Heart right ventricle (tissue), 16 donors: ENCODE results near the gene HACE1. TPM values are rescaled to one million over a fixed set of nuclear protein-coding genes. Genes with fewer than 3 reads are reported as not detected.
"Not testable (repeated sequence)": the region's sequence is repeated elsewhere in the genome, so short reads cannot be mapped to it uniquely, and the experiment has no call there.

Experiments used
- ATAC-seq, 8 donors: fragments of 200-7000 bp; cut with Tn5 transposase; one replicate each; pipeline ENCODE4 v1.9.1; 2020; ENCODE audit warnings: mild to moderate bottlenecking in 8 of 8, moderate library complexity in 8 of 8, moderate number of reproducible peaks in 1 of 8
- DNase-seq, 2 donors: peaks; one replicate each; pipeline ENCODE4 v3.0.0-alpha.2; 2020
- H3K27ac ChIP-seq, 10 donors: fragments of 200-600 bp; sonication (generic) in 2 of 10; one replicate each; pipeline versions ENCODE4 v1.5.0 to v1.8.0; 2020 to 2022; ENCODE audit warnings: mild to moderate bottlenecking in 3 of 10
- H3K27me3 ChIP-seq, 7 donors: fragments of 200-600 bp; one replicate each; pipeline ENCODE4 v1.8.0; 2021 to 2022; ENCODE audit warnings: mild to moderate bottlenecking in 2 of 7
- H3K36me3 ChIP-seq, 9 donors: fragments of 200-600 bp; sonication (generic) in 1 of 9; one replicate each; pipeline versions ENCODE4 v1.5.0 to v1.8.0; 2020 to 2022; ENCODE audit warnings: mild to moderate bottlenecking in 2 of 9
- H3K4me1 ChIP-seq, 9 donors: fragments of 200-600 bp; sonication (generic) in 1 of 9; one replicate each; pipeline versions ENCODE4 v1.5.0 to v1.8.0; 2020 to 2022; ENCODE audit warnings: mild to moderate bottlenecking in 4 of 9
- H3K4me3 ChIP-seq, 10 donors: fragments of 200-600 bp; sonication (generic) in 2 of 10; one replicate each; pipeline versions ENCODE4 v1.5.0 to v1.8.0; 2020 to 2022; ENCODE audit warnings: mild to moderate bottlenecking in 7 of 10, moderate library complexity in 2 of 10
- H3K9me3 ChIP-seq, 11 donors: fragments of 200-600 bp in 10 of 11; sonication (generic) in 2 of 11; one replicate each; pipeline versions ENCODE4 v1.5.0 to v1.8.0; 2013 to 2022; ENCODE audit warnings: mild to moderate bottlenecking in 2 of 11, control low read depth in 1 of 11, moderate library complexity in 1 of 11
- CTCF ChIP-seq, 9 donors: fragments of 200-600 bp; sonication (generic) in 2 of 9; IDR thresholded peaks; one replicate each; pipeline versions ENCODE4 v1.5.0 to v1.8.0; 2021 to 2022; ENCODE audit warnings: antibody characterized with exemption in 9 of 9, mild to moderate bottlenecking in 5 of 9, moderate library complexity in 1 of 9
- WGBS, 2 donors: extraction: QIAGEN DNeasy Blood & Tissue Kit; methylation state at CpG; one replicate each; pipeline ENCODE4 v1.1.7; 2013; ENCODE audit warnings: inconsistent platforms in 1 of 2; 5-methylcytosine and 5-hydroxymethylcytosine counted together
- intact Hi-C, 10 donors: fragments of 100-400 bp; cut with DNase I; formaldehyde crosslinking; loops; one replicate each; pipeline versions ENCODE4 v1.11.1 to v1.14.2; 2022
- polyA plus RNA-seq, 2 donors: library from polyadenylated mRNA; stranded (reverse); fragments of 200-250 nt; gene quantifications; one replicate each; pipeline ENCODE4 v1.2.3, GENCODE V29; 2013
- total RNA-seq, 10 donors: library from RNA; stranded (reverse); fragmentation: NEBNext Ultra II Directional in 3 of 10; extraction: Animal tissue kit (Norgen Biotek cat#: 25700) in 3 of 10; gene quantifications; one replicate each; pipeline versions ENCODE4 v1.2.1 to v1.2.4, GENCODE V29; 2021 to 2023
- donor health status: Arrhythmogenic right ventricular cardiomyopathy.
- donor health status: ischemic (EF 13 %, LVEDD 7.1; RV severe dilation, severe dysfunction).
- donor health status: healthy with polysubstance abuse.
- donor health status: DM: no; HTN: yes; CAD: no.
- donor health status: DM: no; HTN: no; CAD: no.
- donor health status: ischemic (EF 25% LVEDD 6.9; RV normal size, moderate dysfunction).
- donor health status: ischemic (EF 25% LVEDD 5.7; RV mildly dilated, moderate dysfunction).
- donor health status: healthy.
- donor health status: DM: yes; HTN: yes; CAD: no.
- donor health status: Ischemic cardiomyopathy.
- donor health status: ischemic (EF 35%, LVEDD 5.7; RV mildly dilated, moderate dysfunction).
- donor health status: nonischemic (EF 11% LVEDD 7.7; RV severe dilation, severe dysfunction).
- donor health status: DM: yes; HTN: yes; CAD: no.
- donor health status: PGD.
- donor health status: ischemic (EF 29% LVEDD 5.4; RV normal size, mild dysfunction).
- donor health status: nonischemic (EF 23%, LVEDD 6.1; RV moderate dilation, normal function).

Gene HACE1
- total and polyA plus RNA-seq, 12 donors = 3.7 to 9.5 (median 7.1) TPM

- H3K9me3 ChIP-seq = no peaks in the 10 kb centered on the region
- no peaks in the 10 kb centered on the region for H3K36me3 ChIP-seq
- DNase-seq = no peak
- 17 to 18% methylated on average over 3 of the region's 3 CpGs for WGBS, 2 donors
- H3K27ac ChIP-seq = peak overlapping the region in 3 of 10 donors; percentile 77 to 84 (median 81)
- H3K4me3 ChIP-seq = peak overlapping the region; percentile 79 to 98 (median 90)
- no peak for TF ChIP-seq CTCF (IDR thresholded peaks at IDR 0.05)
- peaks cover 0 to 18% (median 9%) of the 10 kb centered on the region in 9 donors for H3K4me1 ChIP-seq
- no peak for ATAC-seq
- no peaks in the 10 kb centered on the region for H3K27me3 ChIP-seq
- intact Hi-C loops = no loop called here
Measured at GRCh38 chr6:104858642-104859041, 1.1 kb downstream of the HACE1 start.

DNA sequence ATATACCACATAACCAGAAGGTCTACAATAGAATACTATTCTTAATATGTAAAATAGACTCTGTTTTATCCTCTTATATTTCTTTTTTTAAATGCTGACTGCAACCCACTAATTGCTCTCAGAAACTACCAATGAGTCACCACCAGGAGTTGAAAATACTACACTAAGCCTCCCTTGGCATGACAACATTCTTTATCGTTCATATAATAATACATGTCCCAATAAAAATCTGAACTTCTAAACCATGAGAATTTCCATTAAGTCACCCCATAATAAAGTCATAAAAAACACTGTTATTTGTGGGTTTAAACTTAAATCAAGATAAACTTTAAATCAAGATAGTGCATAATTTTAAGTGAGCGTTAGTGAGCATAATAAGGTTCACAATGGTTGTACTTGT, 4.2 kb downstream of the HACE1 start:
- no peak overlapping the region for H3K4me3 ChIP-seq
- H3K36me3 ChIP-seq = peaks cover 0 to 16% (median 8%) of the 10 kb centered on the region in 9 donors
- no peaks in the 10 kb centered on the region for H3K9me3 ChIP-seq
- H3K27ac ChIP-seq = no peak overlapping the region
- peaks cover 0 to 17% (median 9%) of the 10 kb centered on the region in 9 donors for H3K4me1 ChIP-seq
- no peak for TF ChIP-seq CTCF (IDR thresholded peaks at IDR 0.05)
- ATAC-seq (no peak), DNase-seq (no peak)
- intact Hi-C loops = no loop called here
- WGBS, 2 donors = 85 to 89% methylated on average over 2 of the region's 2 CpGs
- no peaks in the 10 kb centered on the region for H3K27me3 ChIP-seq

- H3K4me3 ChIP-seq, H3K4me1 ChIP-seq, H3K27ac ChIP-seq, H3K27me3 ChIP-seq, H3K9me3 ChIP-seq, DNase-seq, intact Hi-C loops, ATAC-seq: not testable (repeated sequence)
- H3K36me3 ChIP-seq = peaks cover 0 to 81% (median 12%) of the 10 kb centered on the region in 9 donors
- 89 to 90% methylated on average over 8 of the region's 8 CpGs for WGBS, 2 donors
Measured at GRCh38 chr6:104847721-104848120, 12.0 kb downstream of the HACE1 start.

DNA sequence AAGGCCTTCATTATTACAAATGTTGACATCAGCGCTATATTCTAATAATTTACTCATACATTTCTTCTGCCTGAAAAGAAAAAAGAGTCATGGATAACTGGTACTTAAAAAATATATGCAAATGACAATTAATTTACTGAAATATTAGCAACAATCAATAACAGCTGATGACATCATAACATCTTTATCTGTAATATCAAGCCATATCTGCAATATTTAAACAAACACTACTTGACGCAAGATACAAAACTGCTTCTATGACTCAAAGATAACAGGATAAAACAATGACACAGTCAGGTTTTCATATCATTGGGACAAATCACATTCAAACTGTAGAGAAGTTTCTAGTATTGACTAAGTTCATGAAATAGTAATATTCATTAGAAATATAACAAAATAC, 16.5 kb downstream of the HACE1 start:
- Histone ChIP-seq H3K4me3 (no peak overlapping the region), H3K27ac (no peak overlapping the region), H3K4me1 (no peaks in the 10 kb centered on the region), H3K9me3 (peaks cover 0 to 3% (median 0%) of the 10 kb centered on the region in 11 donors), H3K27me3 (no peaks in the 10 kb centered on the region), H3K36me3 (peaks cover 0 to 68% (median under 1%) of the 10 kb centered on the region in 9 donors)
- ATAC-seq (no peak), DNase-seq (no peak)
- no peak for TF ChIP-seq CTCF (IDR thresholded peaks at IDR 0.05)
- intact Hi-C loops = no loop called here
- 98 to 99% methylated on average over 2 of the region's 2 CpGs for WGBS, 2 donors

DNA sequence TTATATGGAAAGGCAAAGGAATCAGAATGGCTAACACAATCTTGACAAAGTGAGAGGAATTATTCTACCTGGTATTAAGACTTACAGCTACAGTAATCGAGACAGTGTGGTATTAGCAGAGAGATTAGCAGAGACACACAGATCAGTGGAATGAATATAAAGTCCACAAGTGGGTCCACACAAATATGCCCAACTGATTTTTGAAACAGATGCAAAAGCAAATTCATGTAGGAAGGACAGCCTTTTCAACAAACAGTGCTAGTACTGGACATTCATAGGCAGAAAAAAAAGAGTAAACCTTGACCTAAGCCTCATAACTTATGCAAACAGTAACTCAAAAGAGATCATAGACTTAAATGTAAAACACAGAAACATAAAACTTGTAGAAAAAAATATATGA, 22.6 kb downstream of the HACE1 start:
- peaks cover 0 to 67% (median 13%) of the 10 kb centered on the region in 9 donors for H3K36me3 ChIP-seq
- intact Hi-C loops = no loop called here
- no peak for TF ChIP-seq CTCF (IDR thresholded peaks at IDR 0.05)
- H3K27ac ChIP-seq = no peak overlapping the region
- WGBS, 2 donors = 96 to 100% methylated on average over 1 of the region's 1 CpG
- no peaks in the 10 kb centered on the region for H3K27me3 ChIP-seq
- H3K4me1 ChIP-seq = no peaks in the 10 kb centered on the region
- H3K9me3 ChIP-seq = peaks cover 0 to 7% (median 0%) of the 10 kb centered on the region in 11 donors
- no peak for ATAC-seq
- H3K4me3 ChIP-seq = no peak overlapping the region
- no peak for DNase-seq

GRCh38 chr6:104836479-104837020, 23.2 kb downstream of the HACE1 start:
- intact Hi-C loops, H3K9me3 ChIP-seq, H3K4me1 ChIP-seq, H3K27ac ChIP-seq, H3K4me3 ChIP-seq, DNase-seq, ATAC-seq, H3K27me3 ChIP-seq: not testable (repeated sequence)
- WGBS, 2 donors = 95 to 97% methylated on average over 5 of the region's 5 CpGs
- peaks cover 0 to 66% (median 13%) of the 10 kb centered on the region in 9 donors for H3K36me3 ChIP-seq
